ENCODE results near the gene NPR2.

Gene NPR2

DNA sequence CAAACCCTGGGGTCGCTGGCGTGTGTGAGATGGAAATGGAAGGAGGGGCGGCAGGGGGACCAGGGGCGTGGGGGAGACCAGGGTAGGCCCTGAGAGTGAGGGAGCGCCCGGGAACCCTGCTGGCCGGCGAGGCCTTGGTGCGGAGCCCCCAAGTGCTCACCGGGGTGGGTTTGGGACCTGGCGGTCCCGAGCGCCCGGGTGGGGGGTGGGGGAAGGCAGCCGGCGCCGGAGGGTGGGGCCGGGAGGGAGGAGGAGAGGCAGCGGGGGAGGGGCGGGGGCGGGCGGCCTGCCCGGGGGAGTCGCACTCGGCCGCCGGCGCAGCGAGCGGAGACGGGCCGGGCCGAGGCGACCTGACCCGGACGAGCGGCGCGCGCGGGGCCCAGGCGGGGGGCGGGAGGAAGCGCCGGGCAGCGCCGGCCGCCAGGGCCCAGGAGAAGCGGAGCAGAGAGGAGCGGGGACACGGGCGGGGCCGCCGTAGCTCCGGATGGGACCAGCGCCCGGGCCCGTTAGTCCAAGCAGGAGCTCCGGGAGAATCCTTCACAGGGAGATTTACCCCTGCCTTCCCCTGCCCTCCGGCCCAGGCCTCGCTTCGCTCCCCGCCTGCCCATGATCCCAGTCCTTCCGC lies at the start of gene NPR2:
TSS of gene NPR2 (plus strand) at position 295 of the 625 bp plus-strand sequence. CDS start 818 bp downstream, outside the sequence.
- no peak within 1 kb of the TSS for H3K4me3 Mint-ChIP-seq
- H3K9me3 Mint-ChIP-seq = no peaks in the 10 kb centered on the region

GRCh38 chr9:35741740-35742139 lies 49.7 kb upstream of the NPR2 start:
- H3K9me3 Mint-ChIP-seq = no peaks in the 10 kb centered on the region
- no peaks in the 10 kb centered on the region for H3K27me3 Mint-ChIP-seq
- H3K4me1 Mint-ChIP-seq = peaks cover 38% of the 10 kb centered on the region
- H3K27ac Mint-ChIP-seq (ENCODE audit: low read depth) = peak overlapping the region; percentile 8
- H3K36me3 Mint-ChIP-seq (ENCODE audit: insufficient read depth) = peaks cover 43% of the 10 kb centered on the region
- ATAC-seq (replicated peaks; ENCODE audit: extremely low read depth, poor library complexity, severe bottlenecking) = no peak
- DNase-seq (ENCODE audit: low spot score in 2 of 2) = no peak
- H3K4me3 Mint-ChIP-seq = no peak overlapping the region

More for the DNA sequence above, at the start of gene NPR2:
- H3K36me3 Mint-ChIP-seq (ENCODE audit: insufficient read depth) = peaks cover 14% of the 10 kb centered on the region
- H3K27me3 Mint-ChIP-seq = no peaks in the 10 kb centered on the region
- no peak for DNase-seq (ENCODE audit: low spot score in 2 of 2)
- H3K4me1 Mint-ChIP-seq = peaks cover 13% of the 10 kb centered on the region
- peak within 1 kb of the TSS; percentile 61 for H3K27ac Mint-ChIP-seq (ENCODE audit: low read depth)
- ATAC-seq (replicated peaks; ENCODE audit: extremely low read depth, poor library complexity, severe bottlenecking) = no peak

- DNase-seq (ENCODE audit: low spot score in 2 of 2) (no peak), ATAC-seq (replicated peaks; ENCODE audit: extremely low read depth, poor library complexity, severe bottlenecking) (no peak)
- peaks cover 52% of the 10 kb centered on the region for H3K4me1 Mint-ChIP-seq
- no peaks in the 10 kb centered on the region for H3K9me3 Mint-ChIP-seq
- H3K27ac Mint-ChIP-seq (ENCODE audit: low read depth) = no peak overlapping the region
- no peaks in the 10 kb centered on the region for H3K27me3 Mint-ChIP-seq
- H3K36me3 Mint-ChIP-seq (ENCODE audit: insufficient read depth) = peaks cover 41% of the 10 kb centered on the region
- no peak overlapping the region for H3K4me3 Mint-ChIP-seq
Measured at GRCh38 chr9:35743452-35743851, 47.9 kb upstream of the NPR2 start.

GRCh38 chr9:35743880-35744518 lies 47.4 kb upstream of the NPR2 start:
- no peak for ATAC-seq (replicated peaks; ENCODE audit: extremely low read depth, poor library complexity, severe bottlenecking)
- Mint-ChIP-seq H3K9me3 (no peaks in the 10 kb centered on the region), H3K27me3 (no peaks in the 10 kb centered on the region), H3K36me3 (ENCODE audit: insufficient read depth) (peaks cover 35% of the 10 kb centered on the region), H3K4me3 (no peak overlapping the region), H3K27ac (ENCODE audit: low read depth) (no peak overlapping the region), H3K4me1 (peaks cover 52% of the 10 kb centered on the region)
- no peak for DNase-seq (ENCODE audit: low spot score in 2 of 2)

- H3K27ac Mint-ChIP-seq (ENCODE audit: low read depth) = peak overlapping the region; percentile 5
- no peaks in the 10 kb centered on the region for H3K27me3 Mint-ChIP-seq
- H3K9me3 Mint-ChIP-seq = no peaks in the 10 kb centered on the region
- H3K36me3 Mint-ChIP-seq (ENCODE audit: insufficient read depth) = peaks cover 35% of the 10 kb centered on the region
- DNase-seq (ENCODE audit: low spot score in 2 of 2) (no peak), ATAC-seq (replicated peaks; ENCODE audit: extremely low read depth, poor library complexity, severe bottlenecking) (no peak)
- peak overlapping the region; percentile 97 for H3K4me3 Mint-ChIP-seq
- peaks cover 64% of the 10 kb centered on the region for H3K4me1 Mint-ChIP-seq
Measured at GRCh38 chr9:35745569-35745968, 45.8 kb upstream of the NPR2 start.

GRCh38 chr9:35746583-35746982 lies 44.8 kb upstream of the NPR2 start:
- Mint-ChIP-seq H3K9me3 (no peaks in the 10 kb centered on the region), H3K27me3 (no peaks in the 10 kb centered on the region), H3K4me1 (peaks cover 62% of the 10 kb centered on the region), H3K27ac (ENCODE audit: low read depth) (peak overlapping the region; percentile 5), H3K4me3 (peak overlapping the region; percentile 97), H3K36me3 (ENCODE audit: insufficient read depth) (peaks cover 29% of the 10 kb centered on the region)
- DNase-seq (ENCODE audit: low spot score in 2 of 2) (no peak), ATAC-seq (replicated peaks; ENCODE audit: extremely low read depth, poor library complexity, severe bottlenecking) (no peak)

DNA sequence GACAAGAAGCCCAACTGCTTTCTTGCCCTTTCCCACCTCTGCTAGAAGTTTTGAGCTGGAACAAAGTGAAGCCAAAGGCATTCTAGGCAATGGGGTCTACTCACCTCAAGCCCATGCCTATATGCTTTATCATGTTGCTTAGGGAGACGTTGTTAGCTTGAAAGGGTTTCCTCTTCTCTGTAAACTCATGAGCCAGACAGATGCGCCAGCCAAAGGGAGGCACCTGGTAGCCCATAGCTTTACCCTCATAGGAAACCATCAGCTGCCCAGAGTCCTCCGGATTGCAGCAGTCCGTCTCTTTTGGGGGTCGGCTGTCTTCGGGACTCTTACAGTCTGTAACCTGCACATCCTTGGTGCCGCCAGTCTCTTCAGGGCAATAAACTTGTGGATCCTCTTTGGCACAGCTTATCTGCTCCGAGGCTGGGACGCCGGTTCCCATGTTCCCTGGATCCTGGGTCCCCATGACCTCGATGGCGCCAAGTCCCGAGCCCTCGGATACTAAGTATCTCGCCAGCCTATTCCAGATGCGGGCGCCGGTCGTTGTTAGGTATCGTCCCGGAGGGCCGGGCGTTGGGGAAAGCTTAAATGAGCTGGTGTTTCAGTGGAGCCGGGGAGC lies 43.0 kb upstream of the NPR2 start:
- Mint-ChIP-seq H3K4me3 (peak overlapping the region; percentile 97), H3K27ac (ENCODE audit: low read depth) (peak overlapping the region; percentile 91), H3K36me3 (ENCODE audit: insufficient read depth) (peaks cover 23% of the 10 kb centered on the region), H3K4me1 (peaks cover 55% of the 10 kb centered on the region), H3K9me3 (no peaks in the 10 kb centered on the region), H3K27me3 (no peaks in the 10 kb centered on the region)
- ATAC-seq (replicated peaks; ENCODE audit: extremely low read depth, poor library complexity, severe bottlenecking) (peak; percentile 21), DNase-seq (ENCODE audit: low spot score in 2 of 2) (no peak)

- Mint-ChIP-seq H3K27ac (ENCODE audit: low read depth) (peak within 1 kb of the TSS; percentile 91), H3K4me3 (peak within 1 kb of the TSS; percentile 97), H3K36me3 (ENCODE audit: insufficient read depth) (peaks cover 21% of the 10 kb centered on the region), H3K4me1 (peaks cover 51% of the 10 kb centered on the region), H3K9me3 (no peaks in the 10 kb centered on the region), H3K27me3 (no peaks in the 10 kb centered on the region)
- DNase-seq (ENCODE audit: low spot score in 2 of 2) = peak in 1 of 2 donors; percentile 37
- peak; percentile 78 for ATAC-seq (replicated peaks; ENCODE audit: extremely low read depth, poor library complexity, severe bottlenecking)
Measured at GRCh38 chr9:35748858-35749514, 42.4 kb upstream of the NPR2 start, which contains the start of the genes GBA2 and RGP1. TSS of gene GBA2 (minus strand) at chr9:35749228. CDS start at chr9:35748704, 524 bp downstream. TSS of gene RGP1 (plus strand) at chr9:35749287. CDS start at chr9:35749756, 469 bp downstream.

DNA sequence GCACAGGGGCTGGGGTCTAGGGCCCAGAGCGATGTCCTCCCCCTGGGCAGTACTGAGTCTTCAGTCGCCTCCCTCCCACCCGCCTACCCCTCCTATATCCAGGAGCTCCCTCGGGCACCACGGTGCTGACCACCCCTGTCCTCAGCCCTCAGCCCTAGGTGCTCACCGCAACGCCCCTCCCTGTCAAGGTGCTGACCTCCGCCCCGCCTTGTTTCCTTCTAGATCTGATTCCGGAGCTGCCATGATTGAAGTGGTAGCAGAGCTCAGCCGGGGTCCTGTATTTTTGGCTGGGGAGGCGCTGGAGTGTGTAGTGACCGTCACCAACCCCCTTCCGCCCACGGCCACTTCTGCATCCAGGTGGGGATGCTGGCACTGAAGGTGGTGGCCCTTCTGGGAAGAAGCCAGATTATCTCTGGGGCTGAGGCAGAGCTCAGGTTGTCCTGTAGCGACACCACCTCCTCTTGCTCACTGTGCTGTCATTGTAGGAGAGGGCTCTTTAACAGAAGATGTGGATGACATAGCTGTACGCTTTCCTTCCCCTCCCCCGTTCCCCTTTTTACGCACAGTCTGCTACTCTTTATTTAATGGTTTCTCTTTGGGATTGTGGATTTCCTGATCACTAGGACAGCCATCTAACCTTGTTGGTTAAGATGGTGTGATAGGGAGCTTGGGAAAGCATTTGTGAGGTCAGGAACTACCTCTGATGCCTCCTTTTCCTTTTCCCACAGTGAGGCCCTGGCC lies 41.7 kb upstream of the NPR2 start:
- H3K36me3 Mint-ChIP-seq (ENCODE audit: insufficient read depth) = peaks cover 15% of the 10 kb centered on the region
- peaks cover 49% of the 10 kb centered on the region for H3K4me1 Mint-ChIP-seq

GRCh38 chr9:35750256-35750531 lies 41.2 kb upstream of the NPR2 start:
- Mint-ChIP-seq H3K4me1 (peaks cover 45% of the 10 kb centered on the region), H3K27ac (ENCODE audit: low read depth) (peak overlapping the region; percentile 91), H3K36me3 (ENCODE audit: insufficient read depth) (peaks cover 15% of the 10 kb centered on the region), H3K4me3 (peak overlapping the region; percentile 97), H3K27me3 (no peaks in the 10 kb centered on the region), H3K9me3 (no peaks in the 10 kb centered on the region)
- ATAC-seq (replicated peaks; ENCODE audit: extremely low read depth, poor library complexity, severe bottlenecking) (no peak), DNase-seq (ENCODE audit: low spot score in 2 of 2) (no peak)

More for the DNA sequence above, 41.7 kb upstream of the NPR2 start:
- H3K27ac Mint-ChIP-seq (ENCODE audit: low read depth) = peak overlapping the region; percentile 91
- no peaks in the 10 kb centered on the region for H3K9me3 Mint-ChIP-seq
- DNase-seq (ENCODE audit: low spot score in 2 of 2) = no peak
- peak; percentile 42 for ATAC-seq (replicated peaks; ENCODE audit: extremely low read depth, poor library complexity, severe bottlenecking)
- peak overlapping the region; percentile 97 for H3K4me3 Mint-ChIP-seq
- no peaks in the 10 kb centered on the region for H3K27me3 Mint-ChIP-seq

GRCh38 chr9:35753466-35753865 lies 37.9 kb upstream of the NPR2 start:
- no peaks in the 10 kb centered on the region for H3K27me3 Mint-ChIP-seq
- ATAC-seq (replicated peaks; ENCODE audit: extremely low read depth, poor library complexity, severe bottlenecking) (no peak), DNase-seq (ENCODE audit: low spot score in 2 of 2) (no peak)
- peaks cover 15% of the 10 kb centered on the region for H3K36me3 Mint-ChIP-seq (ENCODE audit: insufficient read depth)
- H3K4me1 Mint-ChIP-seq = peaks cover 45% of the 10 kb centered on the region
- H3K9me3 Mint-ChIP-seq = no peaks in the 10 kb centered on the region
- no peak overlapping the region for H3K27ac Mint-ChIP-seq (ENCODE audit: low read depth)
- H3K4me3 Mint-ChIP-seq = no peak overlapping the region

DNA sequence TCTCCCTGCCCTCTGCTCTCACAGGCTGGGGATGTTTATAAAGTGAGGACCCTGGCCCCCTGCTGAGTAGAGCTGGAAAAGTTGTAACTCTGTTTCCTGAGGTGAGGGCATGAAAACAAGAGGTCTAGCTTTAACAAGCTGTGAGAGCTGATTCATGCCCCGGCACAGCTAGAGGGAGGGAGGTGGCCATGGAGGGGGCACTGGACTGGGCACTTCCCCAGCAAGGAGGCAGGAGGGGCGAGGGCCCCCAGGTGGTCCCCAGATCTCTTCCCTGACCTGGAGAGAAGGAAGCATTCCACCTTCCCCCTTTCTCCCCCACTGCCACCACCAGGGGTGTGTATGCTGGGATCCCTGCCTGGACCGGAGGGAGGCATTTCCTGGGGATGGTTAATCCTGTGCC lies 37.1 kb upstream of the NPR2 start, which contains the start of gene MSMP:
TSS of gene MSMP (minus strand) at position 13 of the 400 bp plus-strand sequence. CDS start 147 bp downstream, outside the sequence.
- no peaks in the 10 kb centered on the region for H3K27me3 Mint-ChIP-seq
- DNase-seq (ENCODE audit: low spot score in 2 of 2) (no peak), ATAC-seq (replicated peaks; ENCODE audit: extremely low read depth, poor library complexity, severe bottlenecking) (no peak)
- H3K9me3 Mint-ChIP-seq = no peaks in the 10 kb centered on the region
- peaks cover 50% of the 10 kb centered on the region for H3K4me1 Mint-ChIP-seq
- H3K27ac Mint-ChIP-seq (ENCODE audit: low read depth) = no peak within 1 kb of the TSS
- peaks cover 15% of the 10 kb centered on the region for H3K36me3 Mint-ChIP-seq (ENCODE audit: insufficient read depth)
- no peak within 1 kb of the TSS for H3K4me3 Mint-ChIP-seq

Data from central memory CD8-positive, alpha-beta T cell (primary cell).